Measurements from ENCODE around the gene ZNF730. TPM values are rescaled to one million over a fixed set of nuclear protein-coding genes. Genes with fewer than 3 reads are reported as not detected.
"Not testable (repeated sequence)": the region's sequence is repeated elsewhere in the genome, so short reads cannot be mapped to it uniquely, and the experiment has no call there.

Gene ZNF730
- polyA plus RNA-seq (ENCODE audit: insufficient read length in 4 of 4) = 10 to 100 TPM in 1 of 4 donors, 1 to 10 TPM in 3; 4.4 to 13.2 (median 7.4) TPM

GRCh38 chr19:23116802-23117571 is at the start of gene ZNF730:
TSS of gene ZNF730 (plus strand) at chr19:23117025. CDS start at chr19:23117174, 149 bp downstream.
- DNase-seq (ENCODE audit: low read depth in 4 of 4, low spot score in 2 of 4) = peak; percentile 37 to 80 (median 66)

GRCh38 chr19:23070353-23071146 is 46.3 kb upstream of the ZNF730 start:
- peak in 1 of 4 donors; percentile 61 for DNase-seq (ENCODE audit: low read depth in 4 of 4, low spot score in 2 of 4)

DNA sequence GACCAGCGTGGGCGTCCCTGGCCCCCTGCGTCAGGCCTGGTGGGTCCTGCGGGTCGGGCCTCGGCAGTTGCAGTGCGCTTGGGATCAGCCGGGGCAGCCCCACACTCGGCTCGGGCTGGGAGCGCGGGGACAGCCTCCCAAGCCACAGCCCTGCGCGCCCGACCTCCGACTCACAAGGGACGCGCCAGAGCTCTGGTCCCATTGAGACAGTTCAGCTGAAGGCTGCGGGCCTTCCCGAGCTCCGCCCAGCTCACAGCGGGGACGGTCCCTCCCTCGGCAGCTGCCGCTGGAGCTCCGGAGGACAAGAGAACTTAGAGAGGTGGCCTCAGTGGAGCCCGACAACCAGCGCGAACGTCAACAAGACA is 45.7 kb upstream of the ZNF730 start:
- peak in 1 of 4 donors; percentile 51 for DNase-seq (ENCODE audit: low read depth in 4 of 4, low spot score in 2 of 4)

- peak; percentile 63 to 82 (median 72) for DNase-seq (ENCODE audit: low read depth in 4 of 4, low spot score in 2 of 4)
Observed at GRCh38 chr19:23075031-23075733, 41.6 kb upstream of the ZNF730 start.

DNA sequence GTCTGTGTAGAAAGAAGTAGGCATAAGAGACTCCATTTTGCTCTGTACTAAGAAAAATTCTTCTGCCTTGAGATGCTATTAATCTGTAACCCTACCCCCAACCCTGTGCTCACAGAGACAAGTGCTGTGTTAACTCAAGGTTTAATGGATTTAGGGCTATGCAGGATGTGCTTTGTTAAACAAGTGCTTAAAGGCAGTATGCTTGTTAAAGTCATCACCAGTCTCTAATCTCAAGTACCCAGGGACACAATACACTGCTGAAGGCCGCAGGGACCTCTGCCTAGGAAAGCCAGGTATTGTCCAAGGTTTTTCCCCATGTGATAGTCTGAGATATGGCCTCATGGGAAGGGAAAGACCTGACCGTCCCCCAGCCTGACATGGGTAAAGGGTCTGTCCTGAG is 39.0 kb upstream of the ZNF730 start:
- DNase-seq (ENCODE audit: low read depth in 4 of 4, low spot score in 2 of 4) = not testable (repeated sequence)

GRCh38 chr19:23093832-23094231 is 23.0 kb upstream of the ZNF730 start:
- no peak for DNase-seq (ENCODE audit: low read depth in 4 of 4, low spot score in 2 of 4)

DNA sequence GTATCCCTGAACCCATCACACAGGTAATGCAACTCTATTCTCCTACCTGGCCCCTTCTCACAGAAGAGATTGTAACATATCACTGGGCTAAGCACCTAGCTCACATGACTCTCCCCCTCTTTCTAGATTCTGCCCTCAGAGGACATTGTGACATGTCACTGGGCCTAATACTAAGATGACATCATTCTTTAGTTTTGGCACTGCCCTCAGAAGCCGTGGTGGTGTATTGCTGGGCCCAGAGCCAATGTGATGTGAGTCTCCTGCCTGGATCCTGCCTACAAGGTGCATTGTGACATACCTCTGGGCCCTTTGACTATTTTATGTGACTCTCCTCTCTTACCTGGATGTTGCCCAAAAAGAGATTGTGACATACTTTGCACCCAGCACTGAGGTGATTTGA is 21.4 kb upstream of the ZNF730 start:
- no peak for DNase-seq (ENCODE audit: low read depth in 4 of 4, low spot score in 2 of 4)

GRCh38 chr19:23098286-23098685 is 18.5 kb upstream of the ZNF730 start:
- DNase-seq (ENCODE audit: low read depth in 4 of 4, low spot score in 2 of 4) = no peak

GRCh38 chr19:23098988-23099387 is 17.8 kb upstream of the ZNF730 start:
- no peak for DNase-seq (ENCODE audit: low read depth in 4 of 4, low spot score in 2 of 4)

DNA sequence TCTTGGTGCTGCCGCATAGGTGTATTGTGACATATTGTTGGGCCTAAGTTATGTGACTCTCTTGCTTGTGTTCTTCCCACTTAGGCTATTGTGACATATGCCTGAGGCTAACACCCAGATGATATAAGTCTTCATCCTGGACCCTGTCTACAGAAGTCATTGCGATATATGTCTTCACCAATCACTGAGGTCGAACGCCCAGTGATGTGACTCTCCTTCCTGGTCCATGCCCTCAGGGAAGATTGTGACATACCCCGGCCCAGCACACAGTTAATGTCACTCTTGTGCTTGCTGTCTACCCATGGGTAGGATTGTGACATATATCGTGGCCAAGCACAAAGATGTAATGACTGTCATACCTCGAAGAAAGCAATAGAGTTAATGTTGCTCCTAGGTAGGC is 16.9 kb upstream of the ZNF730 start:
- DNase-seq (ENCODE audit: low read depth in 4 of 4, low spot score in 2 of 4) = no peak

DNA sequence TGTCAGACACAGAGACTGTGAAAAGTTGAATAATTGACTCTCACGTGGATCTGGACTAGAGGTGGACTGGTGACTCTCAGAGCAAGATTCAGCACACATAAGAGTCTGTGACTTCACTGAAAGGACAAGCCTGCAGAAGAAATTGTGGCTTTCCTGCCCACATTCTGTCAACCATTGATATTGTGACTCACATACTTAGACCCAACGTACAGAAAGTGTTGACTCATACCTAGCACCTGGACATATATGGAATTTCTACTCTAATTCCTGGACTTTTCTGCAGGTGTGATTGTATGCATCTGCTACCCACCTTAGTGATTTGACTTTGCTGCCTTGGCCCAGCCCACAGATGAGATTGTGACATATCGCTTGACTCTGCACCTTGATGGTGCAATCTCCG is 15.6 kb upstream of the ZNF730 start:
- no peak for DNase-seq (ENCODE audit: low read depth in 4 of 4, low spot score in 2 of 4)

DNA sequence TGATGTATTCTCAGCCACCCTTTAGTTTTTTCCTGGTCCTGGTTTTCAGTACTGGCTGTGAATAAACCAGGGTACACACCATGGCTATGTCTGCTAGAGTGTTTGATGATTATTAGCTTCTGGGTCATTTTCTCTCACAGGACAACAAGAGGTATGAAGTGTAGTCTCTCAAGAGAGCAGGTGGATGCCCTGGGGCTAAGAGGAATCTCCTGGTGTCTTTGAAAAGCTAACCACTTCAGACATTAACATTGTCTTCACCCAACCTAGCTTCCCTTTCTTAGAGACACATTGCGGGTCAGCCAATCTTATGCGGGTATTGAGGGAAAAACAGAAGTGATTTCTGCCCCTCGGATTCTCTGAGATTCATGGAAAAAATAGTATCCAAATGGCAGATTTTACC is 1.6 kb downstream of the ZNF730 start:
- no peak for DNase-seq (ENCODE audit: low read depth in 4 of 4, low spot score in 2 of 4)

DNA sequence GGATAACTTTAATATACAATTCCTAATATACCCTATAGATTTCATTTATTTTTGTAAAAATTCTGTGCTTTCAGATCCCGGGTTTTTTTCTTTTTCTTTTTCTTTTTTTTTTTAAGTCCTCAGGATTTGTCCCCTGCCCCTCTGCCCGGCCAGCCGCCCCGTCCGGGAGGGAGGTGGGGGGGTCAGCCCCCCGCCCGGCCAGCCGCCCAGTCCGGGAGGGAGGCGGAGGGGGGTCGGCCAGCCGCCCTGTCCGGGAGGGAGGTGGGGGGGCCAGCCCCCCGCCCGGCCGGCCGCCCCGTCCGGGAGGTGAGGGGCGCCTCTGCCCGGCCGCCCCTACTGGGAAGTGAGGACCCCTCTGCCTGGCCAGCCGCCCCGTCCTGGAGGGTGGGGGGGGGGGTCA is 17.4 kb downstream of the ZNF730 start:
- DNase-seq (ENCODE audit: low read depth in 4 of 4, low spot score in 2 of 4) = not testable (repeated sequence)

DNA sequence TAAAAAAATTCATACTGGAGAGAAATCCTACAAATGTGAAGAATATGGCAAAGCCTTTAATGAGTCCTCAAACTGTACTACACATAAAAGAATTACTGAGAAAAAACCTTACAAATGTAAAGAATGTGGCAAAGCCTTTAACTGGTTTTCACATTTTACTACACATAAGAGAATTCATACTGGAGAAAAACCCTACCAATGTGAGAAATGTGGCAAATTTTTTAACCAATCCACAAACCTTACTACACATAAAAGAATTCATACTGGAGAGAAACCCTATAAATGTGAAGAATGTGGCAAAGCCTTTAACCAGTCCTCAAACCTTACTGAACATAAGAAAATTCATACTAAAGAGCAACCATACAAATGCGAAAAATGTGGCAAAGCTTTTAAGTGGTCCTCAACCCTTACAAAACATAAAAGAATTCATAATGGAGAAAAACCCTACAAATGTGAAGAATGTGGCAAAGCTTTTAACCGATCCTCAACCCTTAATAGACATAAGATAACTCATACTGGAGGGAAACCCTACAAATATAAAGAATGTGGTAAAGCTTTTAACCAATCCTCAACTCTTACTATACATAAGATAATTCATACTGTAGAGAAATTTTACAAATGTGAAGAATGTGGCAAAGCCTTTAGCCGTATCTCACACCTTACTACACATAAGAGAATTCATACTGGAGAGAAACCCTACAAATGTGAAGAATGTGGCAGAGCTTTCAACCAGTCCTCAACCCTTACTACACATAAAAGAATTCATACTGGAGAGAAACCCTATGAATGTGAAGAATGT is 29.0 kb downstream of the ZNF730 start:
- no peak for DNase-seq (ENCODE audit: low read depth in 4 of 4, low spot score in 2 of 4)

DNA sequence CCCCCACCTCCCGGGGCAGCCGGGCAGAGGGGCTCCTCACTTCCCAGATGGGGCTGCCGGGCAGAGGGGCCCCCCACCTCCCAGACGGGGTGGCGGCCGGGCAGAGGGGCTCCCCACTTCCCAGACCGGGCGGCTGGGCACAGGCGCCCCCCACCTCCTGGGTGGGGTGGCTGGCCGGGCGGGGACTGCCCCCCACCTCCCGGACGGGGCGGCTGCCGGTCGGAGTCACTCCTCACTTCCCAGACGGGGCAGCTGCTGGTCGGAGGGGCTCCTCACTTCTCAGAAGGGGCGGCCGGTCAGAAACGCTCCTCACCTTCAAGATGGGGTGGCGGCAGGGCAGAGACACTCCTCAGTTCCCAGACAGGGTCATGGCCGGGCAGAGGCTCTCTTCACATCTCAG is 43.9 kb downstream of the ZNF730 start:
- DNase-seq (ENCODE audit: low read depth in 4 of 4, low spot score in 2 of 4) = no peak

- not testable (repeated sequence) for DNase-seq (ENCODE audit: low read depth in 4 of 4, low spot score in 2 of 4)
Observed at GRCh38 chr19:23168286-23168685, 51.5 kb downstream of the ZNF730 start.

GRCh38 chr19:23183251-23183650 is 66.4 kb downstream of the ZNF730 start:
- DNase-seq (ENCODE audit: low read depth in 4 of 4, low spot score in 2 of 4) = no peak

- no peak for DNase-seq (ENCODE audit: low read depth in 4 of 4, low spot score in 2 of 4)
Observed at GRCh38 chr19:23190341-23190740, 73.5 kb downstream of the ZNF730 start.
